WTC11 (cell line): ENCODE results near the gene DOCK1. TPM values are rescaled to one million over a fixed set of nuclear protein-coding genes. Genes with fewer than 3 reads are reported as not detected.

Experiments
- ATAC-seq: fragments of 200-7000 bp; cut with Tn5 transposase; 2 replicates; pipeline ENCODE4 v1.10.0; 2021; ENCODE audit warnings: mild to moderate bottlenecking, moderate library complexity
- CTCF ChIA-PET: fragments of 300-600 bp; sonication (Branson Sonifier 250); formaldehyde crosslinking; loops from one replicate; lab custom pipeline; 2021; ENCODE audit warnings: antibody characterized with exemption; lab: Charles Lee
- POLR2A ChIA-PET: fragments of 350-600 bp; sonication (Branson Sonifier 250); formaldehyde crosslinking; loops from one replicate; lab custom pipeline; 2021; ENCODE audit warnings: antibody characterized with exemption; lab: Charles Lee
- DNase-seq: peaks from one replicate; pipeline ENCODE4 v3.0.0; 2021; ENCODE audit warnings: low spot score
- H3K27ac Mint-ChIP-seq: 2 replicates; pipeline ENCODE4 v1.8.0; 2021; ENCODE audit warnings: mixed read lengths
- H3K27me3 Mint-ChIP-seq: 2 replicates; pipeline ENCODE4 v1.8.0; 2021; ENCODE audit warnings: low read depth, mild to moderate bottlenecking, moderate library complexity, mixed read lengths
- H3K36me3 Mint-ChIP-seq: 2 replicates; pipeline ENCODE4 v1.8.0; 2021; ENCODE audit warnings: mixed read lengths
- H3K4me1 Mint-ChIP-seq: 2 replicates; pipeline ENCODE4 v1.8.0; 2022; ENCODE audit warnings: mixed read lengths
- H3K4me3 Mint-ChIP-seq: 2 replicates; pipeline ENCODE4 v1.8.0; 2021; ENCODE audit warnings: mild to moderate bottlenecking, moderate library complexity, mixed read lengths
- H3K9me3 Mint-ChIP-seq: 2 replicates; pipeline ENCODE4 v1.8.0; 2021; ENCODE audit warnings: mixed read lengths
- ARID4B ChIP-seq: sonication (generic); formaldehyde crosslinking; IDR thresholded peaks from 2 replicates; pipeline ENCODE4 v1.8.0; 2023; ENCODE audit warnings: missing genetic modification reagents, mild to moderate bottlenecking, borderline replicate concordance
- EMX1 ChIP-seq: fragments of 250-450 bp; sonication (Bioruptor Pico); IDR thresholded peaks from 2 replicates; pipeline ENCODE4 v1.8.0; 2021; ENCODE audit warnings: mild to moderate bottlenecking
- ESRRA ChIP-seq: sonication (generic); formaldehyde crosslinking; IDR thresholded peaks from 2 replicates; pipeline ENCODE4 v1.8.1; 2022; ENCODE audit warnings: mild to moderate bottlenecking, missing genetic modification reagents, borderline replicate concordance
- MYBL2 ChIP-seq: sonication (generic); formaldehyde crosslinking; IDR thresholded peaks from 2 replicates; pipeline ENCODE4 v1.8.1; 2023; ENCODE audit warnings: mild to moderate bottlenecking, moderate library complexity, missing genetic modification reagents
- NFE2L1 ChIP-seq: sonication (generic); formaldehyde crosslinking; IDR thresholded peaks from 2 replicates; pipeline ENCODE4 v1.8.1; 2023; ENCODE audit warnings: missing genetic modification reagents
- PRRX2 ChIP-seq: fragments of 250-450 bp; sonication (Bioruptor Pico); IDR thresholded peaks from 2 replicates; pipeline ENCODE4 v1.8.0; 2021; ENCODE audit warnings: mild to moderate bottlenecking
- SP1 ChIP-seq: sonication (generic); formaldehyde crosslinking; conservative IDR thresholded peaks from 2 replicates; pipeline ENCODE4 v1.8.1; 2022; ENCODE audit warnings: missing genetic modification reagents
- USF2 ChIP-seq: sonication (generic); formaldehyde crosslinking; IDR thresholded peaks from 2 replicates; pipeline ENCODE4 v1.8.1; 2023; ENCODE audit warnings: mild to moderate bottlenecking, missing genetic modification reagents, moderate library complexity
- total RNA-seq: library from RNA; stranded (reverse); gene quantifications from 3 replicates; pipeline ENCODE4 v1.2.3, GENCODE V29; 2021
- TF ChIP-seq, protein P1 (sequence below): sonication (generic); formaldehyde crosslinking; IDR thresholded peaks from 2 replicates; pipeline ENCODE4 v1.8.0; 2023; ENCODE audit warnings: mild to moderate bottlenecking, missing genetic modification reagents
- TF ChIP-seq, protein P2 (sequence below): sonication (generic); formaldehyde crosslinking; IDR thresholded peaks from 2 replicates; pipeline ENCODE4 v1.8.0; 2022; ENCODE audit warnings: missing genetic modification reagents
- TF ChIP-seq, protein P3 (sequence below): fragments of 250-450 bp; sonication (Bioruptor Pico); conservative IDR thresholded peaks from 2 replicates; pipeline ENCODE4 v1.9.0; 2021; ENCODE audit warnings: mild to moderate bottlenecking
- TF ChIP-seq, protein P4 (sequence below): fragments of 250-450 bp; sonication (Bioruptor Pico); IDR thresholded peaks from 2 replicates; pipeline ENCODE4 v1.9.0; 2021; ENCODE audit warnings: mild to moderate bottlenecking, borderline replicate concordance
- TF ChIP-seq, protein P5 (sequence below): fragments of 250-450 bp; sonication (Bioruptor Pico); IDR thresholded peaks from 2 replicates; pipeline ENCODE4 v2.1.2; 2022; ENCODE audit warnings: mild to moderate bottlenecking, moderate library complexity
- TF ChIP-seq, protein P6 (sequence below): sonication (generic); formaldehyde crosslinking; conservative IDR thresholded peaks from 2 replicates; pipeline ENCODE4 v1.8.1; 2022; ENCODE audit warnings: mild to moderate bottlenecking, missing genetic modification reagents
- TF ChIP-seq, protein P7 (sequence below): fragments of 250-450 bp; sonication (Bioruptor Pico); IDR thresholded peaks from 2 replicates; pipeline ENCODE4 v1.9.0; 2021; ENCODE audit warnings: mild to moderate bottlenecking

Gene DOCK1
- total RNA-seq, 1 experiment from 2014 or later = 52.1 TPM

GRCh38 chr10:126924180-126924914 is 19.1 kb downstream of the DOCK1 start:
- peaks cover 9% of the 10 kb centered on the region for H3K9me3 Mint-ChIP-seq
- ATAC-seq (no peak), DNase-seq (no peak)
- no peak overlapping the region for H3K4me3 Mint-ChIP-seq
- ChIA-PET CTCF (interaction anchor here (1.6 kb wide), 1 partner anchor 16 kb away, joined by 3 read pairs; no protein-coding TSS in a partner anchor), POLR2A (no interaction called here)
- H3K4me1 Mint-ChIP-seq = peaks cover 10% of the 10 kb centered on the region
- no peaks in the 10 kb centered on the region for H3K27me3 Mint-ChIP-seq
- H3K27ac Mint-ChIP-seq = no peak overlapping the region
- peaks cover 44% of the 10 kb centered on the region for H3K36me3 Mint-ChIP-seq
- TF ChIP-seq PRRX2 (CRISPR knock-in tag) (no peak), SP1 (CRISPR knock-in tag) (no peak), USF2 (CRISPR knock-in tag) (no peak), MYBL2 (CRISPR knock-in tag) (no peak), ESRRA (no peak), ARID4B (CRISPR knock-in tag) (no peak), NFE2L1 (no peak), EMX1 (CRISPR knock-in tag) (no peak)
- TF ChIP-seq, protein P1, sequence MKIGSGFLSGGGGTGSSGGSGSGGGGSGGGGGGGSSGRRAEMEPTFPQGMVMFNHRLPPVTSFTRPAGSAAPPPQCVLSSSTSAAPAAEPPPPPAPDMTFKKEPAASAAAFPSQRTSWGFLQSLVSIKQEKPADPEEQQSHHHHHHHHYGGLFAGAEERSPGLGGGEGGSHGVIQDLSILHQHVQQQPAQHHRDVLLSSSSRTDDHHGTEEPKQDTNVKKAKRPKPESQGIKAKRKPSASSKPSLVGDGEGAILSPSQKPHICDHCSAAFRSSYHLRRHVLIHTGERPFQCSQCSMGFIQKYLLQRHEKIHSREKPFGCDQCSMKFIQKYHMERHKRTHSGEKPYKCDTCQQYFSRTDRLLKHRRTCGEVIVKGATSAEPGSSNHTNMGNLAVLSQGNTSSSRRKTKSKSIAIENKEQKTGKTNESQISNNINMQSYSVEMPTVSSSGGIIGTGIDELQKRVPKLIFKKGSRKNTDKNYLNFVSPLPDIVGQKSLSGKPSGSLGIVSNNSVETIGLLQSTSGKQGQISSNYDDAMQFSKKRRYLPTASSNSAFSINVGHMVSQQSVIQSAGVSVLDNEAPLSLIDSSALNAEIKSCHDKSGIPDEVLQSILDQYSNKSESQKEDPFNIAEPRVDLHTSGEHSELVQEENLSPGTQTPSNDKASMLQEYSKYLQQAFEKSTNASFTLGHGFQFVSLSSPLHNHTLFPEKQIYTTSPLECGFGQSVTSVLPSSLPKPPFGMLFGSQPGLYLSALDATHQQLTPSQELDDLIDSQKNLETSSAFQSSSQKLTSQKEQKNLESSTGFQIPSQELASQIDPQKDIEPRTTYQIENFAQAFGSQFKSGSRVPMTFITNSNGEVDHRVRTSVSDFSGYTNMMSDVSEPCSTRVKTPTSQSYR (CRISPR knock-in tag) = no peak
- TF ChIP-seq, protein P2, sequence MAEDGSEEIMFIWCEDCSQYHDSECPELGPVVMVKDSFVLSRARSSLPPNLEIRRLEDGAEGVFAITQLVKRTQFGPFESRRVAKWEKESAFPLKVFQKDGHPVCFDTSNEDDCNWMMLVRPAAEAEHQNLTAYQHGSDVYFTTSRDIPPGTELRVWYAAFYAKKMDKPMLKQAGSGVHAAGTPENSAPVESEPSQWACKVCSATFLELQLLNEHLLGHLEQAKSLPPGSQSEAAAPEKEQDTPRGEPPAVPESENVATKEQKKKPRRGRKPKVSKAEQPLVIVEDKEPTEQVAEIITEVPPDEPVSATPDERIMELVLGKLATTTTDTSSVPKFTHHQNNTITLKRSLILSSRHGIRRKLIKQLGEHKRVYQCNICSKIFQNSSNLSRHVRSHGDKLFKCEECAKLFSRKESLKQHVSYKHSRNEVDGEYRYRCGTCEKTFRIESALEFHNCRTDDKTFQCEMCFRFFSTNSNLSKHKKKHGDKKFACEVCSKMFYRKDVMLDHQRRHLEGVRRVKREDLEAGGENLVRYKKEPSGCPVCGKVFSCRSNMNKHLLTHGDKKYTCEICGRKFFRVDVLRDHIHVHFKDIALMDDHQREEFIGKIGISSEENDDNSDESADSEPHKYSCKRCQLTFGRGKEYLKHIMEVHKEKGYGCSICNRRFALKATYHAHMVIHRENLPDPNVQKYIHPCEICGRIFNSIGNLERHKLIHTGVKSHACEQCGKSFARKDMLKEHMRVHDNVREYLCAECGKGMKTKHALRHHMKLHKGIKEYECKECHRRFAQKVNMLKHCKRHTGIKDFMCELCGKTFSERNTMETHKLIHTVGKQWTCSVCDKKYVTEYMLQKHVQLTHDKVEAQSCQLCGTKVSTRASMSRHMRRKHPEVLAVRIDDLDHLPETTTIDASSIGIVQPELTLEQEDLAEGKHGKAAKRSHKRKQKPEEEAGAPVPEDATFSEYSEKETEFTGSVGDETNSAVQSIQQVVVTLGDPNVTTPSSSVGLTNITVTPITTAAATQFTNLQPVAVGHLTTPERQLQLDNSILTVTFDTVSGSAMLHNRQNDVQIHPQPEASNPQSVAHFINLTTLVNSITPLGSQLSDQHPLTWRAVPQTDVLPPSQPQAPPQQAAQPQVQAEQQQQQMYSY (CRISPR knock-in tag) = no peak
- TF ChIP-seq, protein P3, sequence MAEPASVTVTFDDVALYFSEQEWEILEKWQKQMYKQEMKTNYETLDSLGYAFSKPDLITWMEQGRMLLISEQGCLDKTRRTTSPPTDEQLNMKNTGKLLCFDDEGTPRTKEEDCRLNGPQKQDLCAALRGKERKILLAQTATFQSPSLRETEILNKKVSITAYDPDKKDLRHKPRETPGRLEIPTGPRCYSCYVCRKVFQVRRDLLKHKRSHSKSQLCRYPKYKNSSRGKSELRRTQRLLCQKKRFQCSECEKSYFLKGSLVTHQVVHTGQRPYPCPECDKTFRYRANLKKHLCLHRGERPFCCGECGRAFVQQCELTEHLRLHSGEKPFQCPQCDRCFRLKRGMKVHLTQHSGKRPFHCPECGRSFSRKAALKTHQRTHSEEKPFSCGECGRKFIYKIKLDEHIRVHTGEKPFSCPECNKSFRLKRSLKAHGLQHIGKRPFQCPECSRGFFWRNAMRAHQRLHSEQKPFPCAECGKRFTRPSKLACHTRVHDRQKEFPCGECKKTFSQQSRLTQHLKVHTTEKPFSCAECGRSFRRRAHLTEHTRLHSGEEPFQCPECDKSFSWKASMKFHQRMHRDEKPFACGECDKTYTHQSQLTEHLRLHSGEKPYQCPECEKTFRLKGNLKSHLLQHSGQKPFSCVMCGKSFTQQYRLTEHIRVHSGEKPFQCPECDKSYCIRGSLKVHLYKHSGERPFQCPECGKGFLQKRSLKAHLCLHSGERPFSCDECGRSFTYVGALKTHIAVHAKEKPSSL (CRISPR knock-in tag) = no peak
- TF ChIP-seq, protein P4, sequence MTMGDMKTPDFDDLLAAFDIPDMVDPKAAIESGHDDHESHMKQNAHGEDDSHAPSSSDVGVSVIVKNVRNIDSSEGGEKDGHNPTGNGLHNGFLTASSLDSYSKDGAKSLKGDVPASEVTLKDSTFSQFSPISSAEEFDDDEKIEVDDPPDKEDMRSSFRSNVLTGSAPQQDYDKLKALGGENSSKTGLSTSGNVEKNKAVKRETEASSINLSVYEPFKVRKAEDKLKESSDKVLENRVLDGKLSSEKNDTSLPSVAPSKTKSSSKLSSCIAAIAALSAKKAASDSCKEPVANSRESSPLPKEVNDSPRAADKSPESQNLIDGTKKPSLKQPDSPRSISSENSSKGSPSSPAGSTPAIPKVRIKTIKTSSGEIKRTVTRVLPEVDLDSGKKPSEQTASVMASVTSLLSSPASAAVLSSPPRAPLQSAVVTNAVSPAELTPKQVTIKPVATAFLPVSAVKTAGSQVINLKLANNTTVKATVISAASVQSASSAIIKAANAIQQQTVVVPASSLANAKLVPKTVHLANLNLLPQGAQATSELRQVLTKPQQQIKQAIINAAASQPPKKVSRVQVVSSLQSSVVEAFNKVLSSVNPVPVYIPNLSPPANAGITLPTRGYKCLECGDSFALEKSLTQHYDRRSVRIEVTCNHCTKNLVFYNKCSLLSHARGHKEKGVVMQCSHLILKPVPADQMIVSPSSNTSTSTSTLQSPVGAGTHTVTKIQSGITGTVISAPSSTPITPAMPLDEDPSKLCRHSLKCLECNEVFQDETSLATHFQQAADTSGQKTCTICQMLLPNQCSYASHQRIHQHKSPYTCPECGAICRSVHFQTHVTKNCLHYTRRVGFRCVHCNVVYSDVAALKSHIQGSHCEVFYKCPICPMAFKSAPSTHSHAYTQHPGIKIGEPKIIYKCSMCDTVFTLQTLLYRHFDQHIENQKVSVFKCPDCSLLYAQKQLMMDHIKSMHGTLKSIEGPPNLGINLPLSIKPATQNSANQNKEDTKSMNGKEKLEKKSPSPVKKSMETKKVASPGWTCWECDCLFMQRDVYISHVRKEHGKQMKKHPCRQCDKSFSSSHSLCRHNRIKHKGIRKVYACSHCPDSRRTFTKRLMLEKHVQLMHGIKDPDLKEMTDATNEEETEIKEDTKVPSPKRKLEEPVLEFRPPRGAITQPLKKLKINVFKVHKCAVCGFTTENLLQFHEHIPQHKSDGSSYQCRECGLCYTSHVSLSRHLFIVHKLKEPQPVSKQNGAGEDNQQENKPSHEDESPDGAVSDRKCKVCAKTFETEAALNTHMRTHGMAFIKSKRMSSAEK = no peak
- TF ChIP-seq, protein P5, sequence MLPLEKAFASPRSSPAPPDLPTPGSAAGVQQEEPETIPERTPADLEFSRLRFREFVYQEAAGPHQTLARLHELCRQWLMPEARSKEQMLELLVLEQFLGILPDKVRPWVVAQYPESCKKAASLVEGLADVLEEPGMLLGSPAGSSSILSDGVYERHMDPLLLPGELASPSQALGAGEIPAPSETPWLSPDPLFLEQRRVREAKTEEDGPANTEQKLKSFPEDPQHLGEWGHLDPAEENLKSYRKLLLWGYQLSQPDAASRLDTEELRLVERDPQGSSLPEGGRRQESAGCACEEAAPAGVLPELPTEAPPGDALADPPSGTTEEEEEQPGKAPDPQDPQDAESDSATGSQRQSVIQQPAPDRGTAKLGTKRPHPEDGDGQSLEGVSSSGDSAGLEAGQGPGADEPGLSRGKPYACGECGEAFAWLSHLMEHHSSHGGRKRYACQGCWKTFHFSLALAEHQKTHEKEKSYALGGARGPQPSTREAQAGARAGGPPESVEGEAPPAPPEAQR (CRISPR knock-in tag) = no peak
- TF ChIP-seq, protein P6, sequence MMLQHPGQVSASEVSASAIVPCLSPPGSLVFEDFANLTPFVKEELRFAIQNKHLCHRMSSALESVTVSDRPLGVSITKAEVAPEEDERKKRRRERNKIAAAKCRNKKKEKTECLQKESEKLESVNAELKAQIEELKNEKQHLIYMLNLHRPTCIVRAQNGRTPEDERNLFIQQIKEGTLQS (CRISPR knock-in tag) = no peak
- TF ChIP-seq, protein P7, sequence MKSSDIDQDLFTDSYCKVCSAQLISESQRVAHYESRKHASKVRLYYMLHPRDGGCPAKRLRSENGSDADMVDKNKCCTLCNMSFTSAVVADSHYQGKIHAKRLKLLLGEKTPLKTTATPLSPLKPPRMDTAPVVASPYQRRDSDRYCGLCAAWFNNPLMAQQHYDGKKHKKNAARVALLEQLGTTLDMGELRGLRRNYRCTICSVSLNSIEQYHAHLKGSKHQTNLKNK (CRISPR knock-in tag) = no peak
